GM04503 (cell line): ENCODE measurements around the gene ATXN7L2.
"Not testable (repeated sequence)": the region's sequence is repeated elsewhere in the genome, so short reads cannot be mapped to it uniquely, and the experiment has no call there.

Experiments
- DNase-seq: peaks from one replicate; pipeline ENCODE4 v3.0.0-alpha.2; 2012; ENCODE audit warnings: low read depth

The ATXN7L2 gene, protein sequence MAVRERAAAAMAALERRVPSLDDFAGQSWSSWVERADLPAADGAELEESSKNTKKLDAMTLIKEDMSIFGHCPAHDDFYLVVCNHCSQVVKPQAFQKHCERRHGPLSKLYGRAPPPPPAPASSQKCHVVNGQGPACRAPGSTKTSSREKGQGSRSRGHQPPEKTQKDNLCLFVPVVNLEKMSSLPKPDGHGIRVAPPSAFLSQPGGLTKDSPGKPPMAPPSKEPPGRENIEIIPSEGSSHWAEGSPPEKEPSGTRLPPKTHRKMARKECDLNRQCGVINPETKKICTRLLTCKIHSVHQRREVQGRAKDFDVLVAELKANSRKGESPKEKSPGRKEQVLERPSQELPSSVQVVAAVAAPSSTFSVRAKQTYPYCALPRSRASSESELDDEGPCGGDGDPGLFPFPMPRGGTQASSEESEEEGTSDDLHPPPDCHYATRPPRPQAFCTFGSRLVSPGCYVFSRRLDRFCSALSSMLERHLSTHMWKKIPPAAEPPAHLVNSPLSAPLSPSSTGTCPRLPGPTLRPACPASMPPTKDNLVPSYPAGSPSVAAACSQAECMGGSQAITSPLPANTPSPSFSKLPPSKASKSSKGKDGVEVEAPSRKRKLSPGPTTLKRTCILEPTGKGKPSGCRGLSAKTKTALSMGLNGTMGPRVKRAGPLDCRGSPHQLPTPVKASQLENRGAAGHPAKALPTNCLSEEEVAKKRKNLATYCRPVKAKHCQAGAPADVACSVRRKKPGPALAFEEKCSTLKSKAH

DNA sequence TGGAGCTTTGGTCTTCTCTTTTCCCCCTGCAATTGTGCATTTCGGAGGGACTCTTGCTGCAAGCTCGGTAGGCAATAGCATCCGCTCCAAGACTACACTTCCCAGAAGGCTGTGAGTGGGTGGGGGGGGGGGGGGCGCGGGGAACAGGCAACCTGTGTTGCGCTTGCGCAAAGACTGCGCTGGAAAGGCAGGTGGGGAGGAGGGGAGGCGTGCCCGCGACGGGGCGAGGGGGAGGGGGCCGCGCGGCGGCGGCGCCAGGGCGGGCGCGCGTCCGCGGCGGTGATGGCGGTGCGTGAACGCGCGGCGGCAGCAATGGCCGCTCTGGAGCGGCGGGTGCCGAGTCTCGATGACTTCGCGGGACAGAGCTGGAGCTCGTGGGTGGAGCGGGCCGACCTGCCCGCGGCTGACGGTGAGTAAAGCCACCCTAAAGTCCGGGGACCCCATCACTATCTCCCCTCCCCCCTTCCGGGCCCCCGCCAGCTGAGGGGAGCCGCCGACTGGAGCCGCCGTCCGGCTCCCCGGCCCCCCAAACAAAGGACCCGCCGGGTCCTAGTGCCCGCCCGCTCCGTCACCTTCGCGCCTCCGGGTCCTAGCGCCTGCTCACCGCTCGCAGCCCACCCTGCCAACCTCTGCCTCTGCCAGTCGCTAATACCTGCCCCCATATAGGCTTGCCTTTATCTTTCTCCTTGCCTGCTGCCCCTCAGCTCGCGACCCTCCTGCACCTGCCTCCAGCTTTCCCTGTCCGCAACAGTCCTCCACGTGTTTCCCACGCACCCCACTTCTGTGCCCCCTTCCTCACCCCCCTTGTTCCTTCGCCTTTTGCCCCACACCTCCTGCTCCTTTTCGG lies at the start of gene ATXN7L2:
TSS of gene ATXN7L2 (plus strand) at position 234 of the 847 bp plus-strand sequence. CDS start at position 283, 49 bp downstream.
- DNase-seq: peak; percentile 25

- DNase-seq: no peak
These were observed 49.2 kb upstream of the ATXN7L2 start for GRCh38 chr1:109434484-109434883.

GRCh38 chr1:109438798-109439297 lies 44.9 kb upstream of the ATXN7L2 start:
- peak; percentile 79 for DNase-seq

- peak; percentile 76 for DNase-seq
These were observed 42.6 kb upstream of the ATXN7L2 start for GRCh38 chr1:109441069-109441468.

- no peak for DNase-seq
These were observed 40.2 kb upstream of the ATXN7L2 start for GRCh38 chr1:109443476-109443875.

DNA sequence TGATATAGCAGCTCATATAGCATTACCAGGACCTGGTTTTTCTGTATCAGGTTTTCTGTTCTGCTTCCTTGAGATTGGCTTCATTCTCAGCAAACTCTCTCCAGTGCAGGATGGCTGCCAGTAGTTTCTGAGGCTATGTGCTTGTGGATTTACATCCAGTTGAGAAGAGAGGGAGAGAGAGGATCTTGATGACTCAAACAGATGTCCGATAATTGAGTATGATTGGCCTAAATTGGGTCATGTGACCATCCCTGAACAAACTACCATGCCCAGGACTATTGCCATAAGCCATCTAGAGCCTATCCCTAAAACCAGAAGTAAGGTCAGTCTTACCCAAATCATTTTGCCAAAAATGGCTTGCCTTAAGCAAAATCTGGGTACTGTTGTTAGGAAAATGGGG lies 39.4 kb upstream of the ATXN7L2 start:
- DNase-seq: no peak

DNA sequence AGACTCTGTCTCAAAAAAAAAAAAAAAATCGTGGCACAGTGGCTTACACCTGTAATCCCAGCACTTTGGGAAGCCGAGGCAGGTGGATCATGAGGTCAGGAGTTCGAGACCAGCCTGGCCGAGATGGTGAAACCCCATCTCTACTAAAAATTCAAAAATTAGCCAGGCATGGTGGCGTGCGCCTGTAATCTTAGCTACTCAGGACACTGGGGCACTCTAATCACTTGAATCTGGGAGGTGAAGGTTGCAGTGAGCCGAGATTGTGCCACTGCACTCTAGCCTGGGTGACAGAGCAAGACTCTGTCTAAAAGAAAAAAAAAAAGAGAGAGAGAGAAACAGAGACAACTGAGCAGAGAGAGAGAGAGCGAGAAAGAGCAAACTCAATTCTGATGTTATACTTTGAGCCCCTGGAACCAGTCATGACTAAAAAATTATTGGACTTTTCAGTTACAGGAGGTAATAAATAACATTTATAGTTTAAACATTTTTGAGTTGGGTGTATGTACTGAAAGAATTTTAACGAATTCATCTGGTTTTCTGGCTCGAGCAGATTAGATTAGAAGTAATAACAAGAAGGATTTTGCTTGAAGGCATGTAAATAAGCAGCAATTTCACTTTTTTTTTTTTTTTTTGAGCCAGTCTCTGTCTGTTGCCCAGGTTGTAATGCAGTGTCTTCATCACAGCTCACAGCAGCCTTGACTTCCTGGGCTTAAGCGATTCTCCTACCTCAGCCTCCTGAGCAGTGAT lies 37.6 kb upstream of the ATXN7L2 start:
- peak; percentile 95 for DNase-seq

DNA sequence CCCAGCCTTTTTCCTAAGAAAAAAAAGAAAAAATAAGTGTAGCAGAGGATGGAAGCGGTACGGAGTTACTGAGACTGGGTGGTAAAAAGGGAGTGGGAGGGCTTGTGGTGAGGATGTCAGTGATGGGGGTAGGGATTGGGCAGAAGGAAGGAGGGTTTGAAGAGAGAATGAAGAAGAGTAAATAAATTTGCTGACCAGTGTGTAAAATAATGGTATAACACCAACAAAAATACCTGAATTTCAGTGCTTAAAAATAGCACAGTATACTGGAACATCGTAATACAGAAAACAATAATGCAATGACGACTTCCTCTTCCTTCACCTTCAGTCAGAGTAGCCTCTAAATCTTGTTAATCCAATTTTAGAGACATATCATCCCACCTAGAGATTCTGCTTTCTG lies 36.2 kb upstream of the ATXN7L2 start:
- DNase-seq: no peak

DNA sequence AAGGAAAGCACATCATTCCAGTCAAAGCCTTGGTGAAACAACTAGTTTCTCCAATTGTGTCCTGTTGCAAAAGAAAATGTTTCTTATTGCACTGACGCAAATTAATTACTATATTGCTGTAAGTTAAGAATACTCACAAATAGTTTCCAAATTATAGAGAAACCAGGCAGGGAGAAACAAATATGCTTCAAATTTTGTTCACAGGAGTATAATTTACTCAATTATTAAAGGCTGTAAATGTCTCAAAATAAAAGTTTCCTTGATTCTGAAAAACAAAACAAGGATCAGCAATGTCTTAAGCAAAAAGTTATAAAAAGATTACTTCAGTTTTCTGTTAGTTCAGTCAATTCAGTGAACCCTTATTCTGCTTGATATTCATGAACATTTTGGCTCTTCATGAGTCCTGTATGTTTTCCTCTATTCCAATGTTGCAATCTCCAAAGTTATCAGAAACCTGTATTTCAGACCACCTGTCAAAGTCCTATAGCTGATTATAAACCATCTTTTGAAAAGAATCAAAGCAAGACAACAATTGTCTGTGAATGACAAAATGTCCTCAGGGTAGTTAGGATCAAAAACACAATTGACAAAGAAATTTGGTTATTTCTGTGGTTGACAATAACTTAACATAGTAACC lies 29.1 kb upstream of the ATXN7L2 start:
- no peak for DNase-seq

- DNase-seq: no peak
These were observed 25.9 kb upstream of the ATXN7L2 start for GRCh38 chr1:109457819-109458218.

- no peak for DNase-seq
These were observed 17.6 kb upstream of the ATXN7L2 start for GRCh38 chr1:109466125-109466451.

- no peak for DNase-seq
These were observed 17.0 kb upstream of the ATXN7L2 start, which contains the start of gene SYPL2 for GRCh38 chr1:109466452-109467300. SYPL2 (plus strand) TSS chr1:109466546; CDS start chr1:109466844, 298 bp downstream.

DNA sequence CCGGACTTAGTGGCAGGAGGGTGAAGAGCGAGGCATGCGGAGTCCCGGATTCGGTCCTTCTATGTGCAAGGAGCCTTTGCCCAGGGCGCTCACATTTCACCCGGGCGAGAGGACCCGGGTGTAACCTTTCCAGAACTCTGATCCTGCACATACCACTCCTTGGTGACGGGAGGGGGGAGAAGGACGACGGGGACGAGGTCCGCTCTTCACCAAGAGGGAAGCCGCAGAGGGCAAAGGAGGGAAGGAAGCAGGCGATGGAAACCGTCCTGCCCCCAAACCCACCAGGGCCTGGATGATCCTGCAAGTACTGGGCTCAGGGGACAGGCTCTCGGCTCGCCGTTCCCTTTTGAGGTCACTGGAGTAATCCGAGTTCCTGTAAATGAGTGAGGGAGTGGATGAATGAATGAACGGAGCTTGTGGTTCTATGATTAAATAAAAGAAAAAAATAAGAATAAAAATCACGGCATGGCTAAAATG lies 16.4 kb upstream of the ATXN7L2 start:
- DNase-seq: no peak

DNA sequence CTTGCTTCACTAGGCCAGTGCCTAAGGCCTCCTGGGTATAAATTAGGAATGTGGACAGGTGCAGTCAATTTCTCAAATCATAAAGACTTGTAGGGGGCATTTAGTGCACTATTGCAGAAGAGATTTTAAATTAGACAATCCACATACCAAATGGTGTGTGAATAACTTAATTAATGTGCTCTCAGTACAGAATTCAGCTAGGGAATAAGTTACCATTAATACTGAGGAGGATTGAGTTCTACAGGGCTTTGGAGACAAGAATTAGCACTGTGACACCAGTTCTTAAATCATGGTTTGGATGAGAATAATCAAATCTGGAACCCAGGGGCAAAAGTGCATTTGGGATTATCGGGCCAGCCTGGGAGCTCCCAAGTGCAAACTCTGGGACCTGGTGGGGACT lies 15.6 kb upstream of the ATXN7L2 start:
- DNase-seq: no peak

GRCh38 chr1:109468903-109469302 lies 14.8 kb upstream of the ATXN7L2 start:
- DNase-seq: no peak

GRCh38 chr1:109470245-109470644 lies 13.5 kb upstream of the ATXN7L2 start:
- no peak for DNase-seq

GRCh38 chr1:109472779-109473178 lies 10.9 kb upstream of the ATXN7L2 start:
- no peak for DNase-seq

DNA sequence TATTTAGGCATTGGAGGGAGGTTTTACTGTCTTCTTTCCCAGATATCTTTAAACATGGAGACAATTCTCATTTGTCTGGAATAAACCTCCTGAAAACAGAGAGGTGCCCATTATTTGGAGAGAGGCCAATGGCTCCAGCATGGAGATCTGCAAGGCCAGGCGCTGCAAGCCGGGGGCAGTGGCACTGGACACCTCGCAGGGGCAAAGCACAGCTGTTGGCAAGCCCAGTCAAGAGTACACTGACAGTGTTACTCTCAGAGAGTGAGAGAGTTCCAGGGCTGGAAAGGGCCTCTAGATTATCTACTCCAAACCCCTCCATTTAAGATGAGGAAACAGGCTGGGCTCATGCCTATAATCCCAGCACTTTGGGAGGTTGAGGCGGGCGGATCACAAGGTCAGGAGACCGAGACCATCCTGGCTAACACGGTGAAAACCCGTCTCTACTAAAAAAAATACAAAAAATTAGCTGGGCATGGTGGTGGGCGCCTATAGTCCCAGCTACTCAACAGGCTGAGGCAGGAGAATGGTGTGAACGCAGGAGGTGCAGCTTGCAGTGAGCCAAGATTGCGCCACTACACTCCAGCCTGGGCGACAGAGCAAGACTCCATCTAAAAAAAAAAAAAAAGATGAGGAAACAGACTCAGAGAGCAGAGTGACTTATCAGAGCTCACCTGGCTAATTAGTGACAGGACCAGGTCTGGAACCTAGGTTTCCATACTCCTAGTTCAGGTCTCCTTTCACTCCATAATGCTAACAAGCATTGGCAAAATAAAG lies 10.2 kb upstream of the ATXN7L2 start:
- not testable (repeated sequence) for DNase-seq

- no peak for DNase-seq
These were observed 9.0 kb upstream of the ATXN7L2 start for GRCh38 chr1:109474697-109475096.
